A673 (cell line): ENCODE measurements around the gene ZKSCAN3.
"Not testable (repeated sequence)": the region's sequence is repeated elsewhere in the genome, so short reads cannot be mapped to it uniquely, and the experiment has no call there.

Experiments
- CTCF ChIP-seq: fragments of 300-800, 200-600 bp; sonication (generic); conservative IDR thresholded peaks from 2 replicates; pipeline ENCODE4 v1.5.1; 2017; ENCODE audit warnings: low read depth, mild to moderate bottlenecking, antibody characterized with exemption, low read length, moderate library complexity, mixed read lengths
- EZH2 ChIP-seq: fragments of 200-600 bp; sonication (generic); IDR thresholded peaks from 2 replicates; pipeline ENCODE4 v1.6.1; 2017; ENCODE audit warnings: borderline replicate concordance, low read depth, mild to moderate bottlenecking, mixed read lengths, antibody characterized with exemption, low read length; ENCODE audit not compliant: poor library complexity, severe bottlenecking

- TF ChIP-seq CTCF, EZH2: not testable (repeated sequence)
Observed at GRCh38 chr6:28317866-28318265, 31.9 kb upstream of the ZKSCAN3 start.
